GM12892 (cell line): ENCODE results near the gene DLG2.

ENCODE experiments used
- DNase-seq: peaks from one replicate; pipeline ENCODE4 v3.0.0; 2011; ENCODE audit not compliant: insufficient read length
- FAIRE-seq: peaks from 2 replicates; lab custom pipeline; 2011; peaks lifted over from hg19 to GRCh38; lab: Jason Lieb, UNC
- POLR2A ChIP-seq: IDR thresholded peaks from 2 replicates; pipeline ENCODE4 v1.6.1; 2011; ENCODE audit warnings: low read depth, low read length, control low read depth
- POLR2AphosphoS5 ChIP-seq: IDR thresholded peaks from 2 replicates; pipeline ENCODE4 v1.6.1; 2011; ENCODE audit warnings: low read depth, low read length, control low read depth
- TAF1 ChIP-seq: IDR thresholded peaks from 2 replicates; pipeline ENCODE4 v1.6.1; 2011; ENCODE audit warnings: low read depth, mild to moderate bottlenecking, control low read depth, low read length, borderline replicate concordance

Gene DLG2

DNA sequence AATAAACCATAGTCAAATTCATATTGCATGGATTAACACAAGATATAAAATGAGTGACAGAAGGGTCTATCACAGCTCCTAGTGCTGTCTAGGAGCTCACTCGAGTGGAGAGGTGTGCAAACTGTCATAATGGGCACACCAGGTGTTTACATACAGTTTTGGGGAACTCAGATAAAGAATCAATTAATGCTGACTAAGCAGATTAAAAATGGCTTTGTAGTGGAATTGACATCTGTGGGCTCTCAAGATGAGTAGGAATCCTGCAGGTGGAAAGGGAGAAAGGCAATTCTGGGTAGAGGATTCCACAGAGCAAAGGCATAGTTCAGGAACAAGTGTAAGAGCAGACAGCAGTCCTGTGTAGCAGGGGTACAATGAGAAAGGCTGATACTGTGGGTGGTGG is 1844.8 kb downstream of the DLG2 start:
- TF ChIP-seq POLR2AphosphoS5, result no peak
- no peak for TF ChIP-seq POLR2A
- FAIRE-seq (no peak), DNase-seq (no peak)

DNA sequence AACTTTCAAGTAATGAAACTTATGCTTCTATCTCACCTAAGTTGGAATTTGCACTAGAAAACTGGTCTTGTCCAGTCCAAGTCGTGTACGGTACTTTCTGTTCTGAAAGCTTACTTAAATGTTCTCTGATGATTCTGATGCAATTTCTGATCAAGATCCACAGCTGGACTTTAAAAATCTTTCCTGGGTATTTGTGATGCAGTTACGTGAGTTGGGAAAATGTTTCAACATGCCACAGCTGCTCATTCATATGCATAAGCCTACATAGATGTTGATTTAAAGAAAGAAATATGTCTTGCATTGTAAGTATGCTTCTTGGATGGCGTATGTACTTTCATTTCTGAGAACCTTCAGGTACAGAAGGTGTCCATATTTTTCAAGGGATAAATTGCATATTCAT is 1847.3 kb downstream of the DLG2 start:
- peak; percentile 36 for FAIRE-seq
- no peak for TF ChIP-seq TAF1
- TF ChIP-seq POLR2A, result no peak
- no peak for TF ChIP-seq POLR2AphosphoS5
- no peak for DNase-seq

DNA sequence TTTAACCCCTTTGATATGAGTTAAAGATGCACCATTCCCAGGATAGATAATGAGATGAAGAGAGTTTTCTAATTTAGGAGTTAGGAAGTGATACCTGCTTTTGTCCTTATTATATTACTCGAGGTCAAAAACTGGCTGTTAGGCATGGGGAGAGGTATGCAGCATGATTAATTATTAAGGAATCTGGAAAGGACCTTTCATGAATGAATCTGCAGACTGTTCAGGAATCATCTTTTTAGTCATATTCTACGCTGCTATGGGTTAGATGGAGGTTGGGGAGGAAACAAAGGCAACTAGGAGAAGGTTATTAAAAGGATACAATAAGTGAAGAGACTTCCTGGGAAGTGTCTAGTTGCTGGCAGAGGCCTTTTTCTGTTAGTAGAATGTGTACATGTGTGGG is 1848.5 kb downstream of the DLG2 start:
- DNase-seq, result no peak
- no peak for TF ChIP-seq POLR2AphosphoS5
- no peak for TF ChIP-seq TAF1
- no peak for TF ChIP-seq POLR2A
- no peak for FAIRE-seq

DNA sequence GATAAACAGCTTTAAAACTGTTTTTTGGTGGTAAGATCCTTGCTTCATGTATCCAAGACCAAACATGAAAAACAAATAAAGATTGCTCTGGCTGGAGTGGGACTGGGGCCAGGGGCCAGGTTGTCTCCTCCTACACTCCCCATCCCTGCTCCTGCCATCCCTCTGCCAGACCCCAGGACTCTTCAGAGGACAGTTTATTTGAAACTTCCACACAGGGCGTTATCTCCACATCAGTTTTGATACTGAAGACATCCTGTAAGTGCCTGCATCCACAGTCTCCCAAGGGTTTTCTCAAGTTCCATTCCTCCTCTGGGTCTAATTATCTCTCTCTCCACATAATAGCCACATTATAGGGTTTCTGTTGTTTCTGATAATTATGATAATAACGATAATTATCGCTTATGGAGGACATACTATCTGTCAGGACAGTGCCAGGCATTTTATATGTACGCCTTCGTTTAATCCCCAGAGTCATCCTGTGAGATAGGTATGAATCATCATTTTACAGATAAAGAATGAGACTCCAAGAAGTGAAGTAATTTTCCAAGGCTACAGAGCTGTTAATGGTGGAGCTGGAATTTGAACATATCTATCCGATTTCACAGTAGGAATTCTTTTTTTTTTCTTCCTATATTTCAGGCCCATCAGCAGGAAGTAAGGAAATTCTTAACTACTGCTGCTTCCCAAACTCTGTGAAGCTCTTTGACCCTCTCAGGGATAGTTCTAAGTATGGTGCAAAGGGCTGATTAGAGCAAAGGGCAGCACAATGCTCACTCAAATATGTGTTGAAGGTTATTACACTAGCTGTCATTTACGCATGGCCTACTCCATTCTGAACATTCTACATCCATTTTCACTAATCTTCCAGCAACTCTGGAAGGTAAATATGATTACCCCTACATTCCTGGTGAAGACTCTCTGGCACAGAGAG is 1852.9 kb downstream of the DLG2 start:
- no peak for FAIRE-seq
- TF ChIP-seq TAF1 (no peak), POLR2AphosphoS5 (no peak), POLR2A (no peak)
- DNase-seq, result no peak

DNA sequence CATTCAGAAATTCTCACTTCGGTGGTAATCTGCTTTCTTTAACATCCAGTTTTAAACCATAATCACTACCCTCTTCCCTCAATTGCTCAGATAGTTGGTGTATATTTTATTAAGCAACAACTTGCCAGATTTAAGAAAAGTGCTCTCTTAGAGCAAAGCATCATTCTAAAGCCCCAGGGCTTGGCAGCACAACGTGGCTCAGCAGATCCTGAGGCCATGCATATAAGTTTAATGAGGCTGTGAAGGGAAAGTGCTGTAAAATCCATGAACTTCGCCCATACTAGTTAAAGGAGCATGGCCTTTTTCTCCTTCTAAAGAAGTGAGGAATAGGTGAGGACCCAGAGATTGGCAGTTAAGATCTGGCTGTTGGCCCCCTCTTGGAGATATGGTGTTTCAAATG is 1858.7 kb downstream of the DLG2 start:
- FAIRE-seq, result no peak
- TF ChIP-seq POLR2AphosphoS5, result no peak
- TF ChIP-seq TAF1, result no peak
- no peak for TF ChIP-seq POLR2A
- DNase-seq, result no peak

DNA sequence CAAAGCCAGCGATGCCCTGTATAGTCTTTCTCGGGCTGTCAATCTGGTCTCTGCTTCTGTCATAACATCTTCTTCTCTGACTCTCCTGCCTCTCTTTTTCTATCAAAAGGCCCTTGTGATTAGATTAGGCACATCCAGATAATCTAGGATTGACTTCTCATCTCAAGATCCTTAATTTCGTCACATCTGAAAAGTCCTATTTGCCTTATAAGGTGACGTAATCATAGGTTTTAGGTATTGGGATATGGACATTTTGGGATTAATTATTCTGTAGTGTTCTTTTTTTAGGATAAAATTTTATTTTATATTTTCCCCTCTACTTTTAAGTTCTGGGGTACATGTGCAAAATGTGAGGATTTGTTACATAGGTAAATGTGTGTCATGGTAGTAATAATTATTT is 1860.2 kb downstream of the DLG2 start:
- FAIRE-seq, result no peak
- DNase-seq, result no peak
- TF ChIP-seq POLR2AphosphoS5, result no peak
- TF ChIP-seq POLR2A, result no peak
- TF ChIP-seq TAF1, result no peak

DNA sequence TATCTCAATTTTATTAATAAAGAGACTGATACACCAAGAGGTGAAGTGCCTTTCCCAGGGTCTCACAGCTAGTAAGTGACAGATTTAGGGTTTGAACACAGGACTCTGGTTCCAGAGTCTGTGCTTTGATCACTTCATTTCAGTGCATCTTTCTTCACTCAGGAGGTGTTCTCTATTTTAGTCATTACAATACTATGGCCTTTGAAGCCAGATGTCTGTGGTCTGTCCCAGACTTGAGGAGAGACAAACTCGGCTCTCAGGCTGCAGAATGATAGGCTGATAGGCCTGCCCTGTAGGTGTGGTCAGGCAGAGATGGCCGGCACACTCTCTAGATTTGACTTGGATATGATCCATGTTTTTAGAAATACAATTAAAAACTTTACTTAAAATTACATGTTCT is 1862.5 kb downstream of the DLG2 start:
- DNase-seq, result no peak
- FAIRE-seq, result peak; percentile 38
- TF ChIP-seq POLR2A, result no peak

DNA sequence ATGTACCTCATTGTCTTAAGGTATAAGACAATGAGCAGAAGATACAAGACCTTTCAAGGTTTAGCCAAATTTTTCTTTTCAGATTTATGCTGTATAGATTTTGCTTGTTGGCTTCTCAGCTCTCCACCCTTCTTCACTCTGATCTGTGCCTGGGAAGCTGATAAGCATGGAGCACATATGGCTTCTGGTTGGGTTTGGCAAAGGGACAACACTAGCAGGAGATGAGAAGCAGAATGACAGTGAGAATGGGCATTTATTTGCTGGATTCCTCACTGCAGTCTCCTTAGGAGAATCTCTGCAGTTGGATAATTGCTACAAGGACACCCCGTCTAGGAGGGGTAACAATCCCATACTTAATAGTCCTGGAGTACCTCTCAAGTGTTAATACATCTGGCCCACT is 1866.2 kb downstream of the DLG2 start:
- no peak for FAIRE-seq
- no peak for DNase-seq
- TF ChIP-seq TAF1, result no peak
- no peak for TF ChIP-seq POLR2AphosphoS5
- TF ChIP-seq POLR2A, result no peak

DNA sequence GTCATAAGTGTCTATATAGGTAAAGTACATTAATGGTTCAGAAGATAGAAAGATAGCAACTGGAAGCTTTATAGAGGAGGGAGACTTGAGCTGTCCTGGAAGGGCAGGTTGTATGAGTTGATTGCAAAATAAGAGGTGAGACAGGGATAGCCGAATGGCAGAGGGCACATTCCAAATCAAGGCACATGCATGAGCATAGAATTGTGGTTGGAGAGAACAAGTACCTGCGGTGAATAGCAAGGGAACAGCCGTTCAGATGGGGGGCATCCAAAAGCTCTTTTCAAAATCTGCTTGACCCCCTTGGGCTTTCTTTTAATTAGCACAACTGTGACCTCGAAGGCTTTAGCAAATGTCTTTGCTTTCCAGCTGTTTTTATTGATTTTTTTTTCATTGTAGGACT is 1868.0 kb downstream of the DLG2 start:
- DNase-seq (no peak), FAIRE-seq (no peak)

DNA sequence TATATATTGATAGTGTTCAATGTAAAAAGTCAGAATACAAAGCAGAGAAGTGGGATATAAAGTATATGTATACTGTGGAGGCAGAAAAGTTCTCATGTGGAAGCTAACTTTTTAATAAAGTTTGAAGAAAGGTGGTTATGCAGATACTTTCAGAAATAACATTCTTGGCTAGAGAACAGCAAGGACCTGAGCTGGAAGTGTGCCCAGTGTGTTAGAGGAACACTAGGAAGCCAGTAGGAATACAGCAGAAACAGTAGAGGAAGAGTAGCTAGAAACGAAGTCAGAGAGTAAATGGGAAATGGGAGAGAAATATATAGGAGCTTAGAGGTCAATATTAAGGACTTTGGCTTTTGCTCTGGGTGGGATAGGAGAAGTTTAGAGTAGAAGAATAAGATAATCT is 1876.1 kb downstream of the DLG2 start:
- TF ChIP-seq POLR2AphosphoS5 (no peak), TAF1 (no peak), POLR2A (no peak)
- FAIRE-seq (no peak), DNase-seq (no peak)

More for the DNA sequence above, 1868.0 kb downstream of the DLG2 start:
- TF ChIP-seq POLR2A (no peak), TAF1 (no peak), POLR2AphosphoS5 (no peak)

DNA sequence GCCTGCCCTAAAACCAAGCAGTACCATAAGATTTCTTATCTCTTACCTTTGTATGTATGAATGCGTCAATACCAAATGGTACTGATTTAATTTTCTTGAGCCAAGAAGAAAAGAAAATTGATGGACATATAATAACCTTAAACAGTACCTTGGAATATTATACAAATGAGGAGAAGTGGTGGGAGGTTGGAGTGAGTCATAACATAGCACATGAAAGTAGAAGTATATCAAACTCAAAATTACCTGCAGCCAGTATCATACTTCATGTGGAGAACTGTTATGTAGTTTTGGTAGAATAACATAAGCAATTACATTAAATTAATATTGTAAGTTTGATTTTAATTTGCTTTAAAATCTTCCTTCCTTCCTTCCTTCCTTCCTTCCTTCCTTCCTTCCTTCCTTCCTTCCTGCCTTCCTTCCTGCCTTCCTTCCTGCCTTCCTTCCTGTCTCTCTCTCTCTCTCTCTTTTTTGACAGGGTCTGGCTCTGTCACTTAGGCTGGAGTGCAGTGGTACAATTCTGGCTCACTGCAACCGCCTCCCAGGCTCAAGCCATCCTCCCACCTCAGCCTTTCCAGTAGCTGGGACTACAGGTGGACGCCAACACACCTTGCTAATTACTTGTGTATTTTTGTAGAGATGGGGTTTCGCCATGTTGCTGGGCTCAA is 1880.1 kb downstream of the DLG2 start:
- no peak for DNase-seq
- TF ChIP-seq POLR2A, result no peak
- no peak for TF ChIP-seq POLR2AphosphoS5
- TF ChIP-seq TAF1, result no peak
- no peak for FAIRE-seq

DNA sequence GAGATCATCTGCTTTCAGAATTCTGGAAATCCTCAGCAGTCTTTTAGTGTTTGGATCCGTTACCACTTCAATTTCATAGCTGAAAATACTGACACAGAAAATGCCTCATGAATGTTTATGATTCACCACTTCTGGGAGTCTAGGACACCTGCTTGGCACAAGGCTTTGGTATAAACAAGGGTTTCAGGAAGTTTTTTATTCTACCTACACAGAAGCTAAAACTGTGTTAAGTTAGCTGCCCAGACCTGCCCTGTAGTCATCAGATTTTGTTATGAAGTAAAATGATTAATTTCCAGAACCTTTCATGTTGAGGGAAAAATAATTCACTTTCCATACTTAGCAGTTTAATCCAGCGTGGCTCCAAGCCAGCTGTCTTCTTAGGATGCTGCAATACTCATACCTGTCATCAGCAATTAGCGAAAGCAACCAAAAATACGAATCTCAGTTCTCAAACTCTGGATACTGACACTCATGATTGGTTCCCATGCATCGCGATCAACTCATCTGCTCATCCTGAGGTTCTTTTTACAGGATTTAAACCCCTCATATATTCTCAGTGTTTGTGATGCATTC is 1882.4 kb downstream of the DLG2 start:
- DNase-seq (no peak), FAIRE-seq (no peak)
- TF ChIP-seq POLR2AphosphoS5 (no peak), POLR2A (no peak), TAF1 (no peak)

DNA sequence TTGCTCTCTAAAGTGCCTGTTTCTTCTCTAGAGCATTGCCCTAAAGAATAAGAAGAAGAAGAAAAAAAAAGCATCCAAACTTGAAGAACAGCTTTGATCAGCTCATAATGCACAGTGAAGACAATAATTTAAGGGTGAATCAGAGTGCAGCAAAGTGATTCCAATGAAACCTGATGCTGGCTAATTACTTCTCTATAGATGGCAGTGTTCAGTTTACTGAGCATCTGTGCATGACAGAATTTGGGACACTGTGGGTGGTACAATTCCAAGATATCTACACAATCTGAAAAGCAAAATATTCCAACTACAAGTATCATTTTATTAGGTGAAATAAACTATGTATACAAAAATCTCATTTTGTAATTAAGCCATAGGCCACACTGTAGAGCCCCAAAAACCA is 1890.5 kb downstream of the DLG2 start:
- TF ChIP-seq TAF1 (no peak), POLR2A (no peak), POLR2AphosphoS5 (no peak)
- DNase-seq (no peak), FAIRE-seq (no peak)
